IMR-90 (cell line): ENCODE data around the gene CEP126. TPM values are rescaled to one million over a fixed set of nuclear protein-coding genes. Genes with fewer than 3 reads are reported as not detected.
A peak's percentile ranks its signal among the peaks of the same experiment; 100 is the strongest.

Experiments used
- ATAC-seq: fragments of 200-7000 bp; cut with Tn5 transposase; 2 replicates; pipeline ENCODE4 v1.9.1; 2020; ENCODE audit warnings: low read depth, mild to moderate bottlenecking, moderate library complexity
- BruUV-seq: library from RNA; stranded (reverse); fragments of 400-500 nt; replicated peaks from 2 replicates; lab custom pipeline; 2021; lab: Mats Ljungman, UMichigan
- CTCF ChIA-PET: fragments of 300-600 bp; formaldehyde crosslinking; extraction: SDS; loops from one replicate; lab custom pipeline; 2021; ENCODE audit warnings: antibody characterized with exemption; lab: Yijun Ruan, JAX
- POLR2A ChIA-PET: fragments of 300-600 bp; sonication (Branson Sonifier 250); formaldehyde crosslinking; loops from one replicate; lab custom pipeline; 2022; ENCODE audit warnings: antibody characterized with exemption; ENCODE audit not compliant: unreplicated experiment; lab: Charles Lee
- DNase-seq: peaks from one replicate; pipeline ENCODE4 v3.0.0; 2013
- H2AFZ ChIP-seq: replicated peaks from 2 replicates; pipeline ENCODE3; 2013; ENCODE audit warnings: low read length, mild to moderate bottlenecking; ENCODE audit not compliant: poor library complexity
- H2AK5ac ChIP-seq: 2 replicates; pipeline ENCODE4 v1.6.1; 2013; ENCODE audit warnings: low read depth, low read length, inconsistent platforms
- H2AK9ac ChIP-seq: replicated peaks from 2 replicates; pipeline ENCODE3; 2013; ENCODE audit warnings: mild to moderate bottlenecking, low read depth, low read length, moderate library complexity; ENCODE audit not compliant: poor library complexity
- H2BK120ac ChIP-seq: 2 replicates; pipeline ENCODE4 v1.6.1; 2013; ENCODE audit warnings: low read depth, low read length, inconsistent platforms
- H2BK15ac ChIP-seq: 3 replicates; pipeline ENCODE4 v1.6.1; 2013; ENCODE audit warnings: low read depth, low read length, inconsistent platforms
- H2BK20ac ChIP-seq: 2 replicates; pipeline ENCODE4 v1.6.1; 2013; ENCODE audit warnings: low read depth, mild to moderate bottlenecking, inconsistent platforms, low read length, moderate library complexity
- H2BK5ac ChIP-seq: 2 replicates; pipeline ENCODE4 v1.6.1; 2013; ENCODE audit warnings: mild to moderate bottlenecking, low read depth, low read length, inconsistent platforms; ENCODE audit not compliant: poor library complexity, severe bottlenecking
- H3K14ac ChIP-seq: replicated peaks from 2 replicates; pipeline ENCODE4 v1.6.1; 2013; ENCODE audit warnings: low read depth, low read length, inconsistent platforms
- H3K18ac ChIP-seq: 2 replicates; pipeline ENCODE4 v1.6.1; 2013; ENCODE audit warnings: low read depth, low read length, control low read depth
- H3K23ac ChIP-seq: 2 replicates; pipeline ENCODE4 v1.6.1; 2013; ENCODE audit warnings: low read depth, low read length, inconsistent platforms
- H3K27ac ChIP-seq: 2 replicates; pipeline ENCODE4 v1.5.1; 2013; ENCODE audit warnings: mild to moderate bottlenecking, control low read depth, low read length; ENCODE audit not compliant: insufficient read depth
- H3K27me3 ChIP-seq: 2 replicates; pipeline ENCODE4 v1.6.1; 2013; ENCODE audit warnings: low read length; ENCODE audit not compliant: control insufficient read depth, insufficient read depth
- H3K36me3 ChIP-seq: 2 replicates; pipeline ENCODE4 v1.6.1; 2013; ENCODE audit warnings: low read length, mixed read lengths; ENCODE audit not compliant: control insufficient read depth, insufficient read depth
- H3K4ac ChIP-seq: 2 replicates; pipeline ENCODE4 v1.6.1; 2013; ENCODE audit warnings: low read depth, low read length, inconsistent platforms
- H3K4me1 ChIP-seq: 2 replicates; pipeline ENCODE4 v1.6.1; 2013; ENCODE audit warnings: low read length, mixed read lengths; ENCODE audit not compliant: control insufficient read depth, insufficient read depth
- H3K4me2 ChIP-seq: 2 replicates; pipeline ENCODE4 v1.6.1; 2013; ENCODE audit warnings: low read depth, mild to moderate bottlenecking, control low read depth, low read length, moderate library complexity
- H3K4me3 ChIP-seq: 2 replicates; pipeline ENCODE4 v1.5.1; 2013; ENCODE audit warnings: low read depth, mild to moderate bottlenecking, control low read depth, low read length, moderate library complexity; ENCODE audit not compliant: insufficient read depth
- H3K56ac ChIP-seq: 2 replicates; pipeline ENCODE4 v1.6.1; 2013; ENCODE audit warnings: low read length, inconsistent platforms; ENCODE audit not compliant: insufficient read depth; ENCODE audit errors: extremely low read depth
- H3K79me1 ChIP-seq, 2 experiments: 2 replicates each; pipeline ENCODE4 v1.6.1; 2013; ENCODE audit warnings: low read length in 2 of 2, inconsistent platforms in 1 of 2, low read depth in 1 of 2
- H3K9ac ChIP-seq: 2 replicates; pipeline ENCODE4 v1.6.1; 2013; ENCODE audit warnings: low read depth, low read length, control low read depth
- H3K9me1 ChIP-seq: 2 replicates; pipeline ENCODE4 v1.6.1; 2013; ENCODE audit warnings: low read length, inconsistent platforms; ENCODE audit not compliant: insufficient read depth
- H3K9me3 ChIP-seq: 2 replicates; pipeline ENCODE4 v1.6.1; 2013; ENCODE audit warnings: low read length; ENCODE audit not compliant: control insufficient read depth, insufficient read depth
- H4K20me1 ChIP-seq: 2 replicates; pipeline ENCODE4 v1.6.1; 2013; ENCODE audit warnings: low read length, inconsistent platforms; ENCODE audit not compliant: insufficient read depth
- H4K5ac ChIP-seq: 2 replicates; pipeline ENCODE4 v1.6.1; 2013; ENCODE audit warnings: mild to moderate bottlenecking, low read depth, low read length, control low read depth
- H4K8ac ChIP-seq, 2 experiments: 2 replicates each; pipeline ENCODE4 v1.6.1; 2013; ENCODE audit warnings: low read depth in 2 of 2, low read length in 2 of 2, control low read depth in 1 of 2, inconsistent platforms in 1 of 2
- H4K91ac ChIP-seq: 2 replicates; pipeline ENCODE4 v1.6.1; 2013; ENCODE audit warnings: low read depth, low read length, inconsistent platforms; ENCODE audit not compliant: insufficient read depth
- MXI1 ChIP-seq: IDR thresholded peaks from 2 replicates; pipeline ENCODE4 v1.6.1; 2012; ENCODE audit warnings: low read depth, mild to moderate bottlenecking, low read length, moderate library complexity, borderline replicate concordance
- POLR2A ChIP-seq: IDR thresholded peaks from 2 replicates; pipeline ENCODE4 v1.6.1; 2012; ENCODE audit warnings: mild to moderate bottlenecking, low read depth, low read length
- WGBS, 2 experiments: methylation state at CpG; one replicate each; pipeline versions ENCODE4 v1.1.5 to v1.1.7; 2013; ENCODE audit warnings: missing lambda C conversion rate in 2 of 2; ENCODE audit not compliant: insufficient read length in 1 of 2; ENCODE audit errors: extremely low coverage in 2 of 2; 5-methylcytosine and 5-hydroxymethylcytosine counted together
- dilution Hi-C: fragments of 300-500 bp; cut with HindIII; formaldehyde crosslinking; loops from one replicate; pipeline ENCODE4 v1.14.3; 2018; ENCODE audit warnings: low sequenced_read_pairs; ENCODE audit not compliant: unreplicated experiment
- in situ Hi-C: fragments of 300-500 bp; cut with MboI; formaldehyde crosslinking; loops from 3 replicates; pipeline ENCODE4 v1.14.3; 2019; ENCODE audit warnings: low sequenced_read_pairs, inconsistent platforms, mixed read lengths
- intact Hi-C: fragments of 100-400 bp; cut with micrococcal nuclease; formaldehyde crosslinking; loops from 2 replicates; pipeline ENCODE4 v1.10.0; 2022
- polyA plus RNA-seq, 3 experiments: library from polyadenylated mRNA; depleted of rRNA; stranded (reverse); fragments of >200 nt; gene quantifications; 2 replicates each; pipeline ENCODE4 v1.2.3, GENCODE V29; 2012; ENCODE audit warnings: low replicate concordance in 1 of 3
- total RNA-seq: library from RNA; depleted of rRNA; stranded (reverse); fragments of >200 nt; gene quantifications from 2 replicates; pipeline ENCODE4 v1.2.3, GENCODE V29; 2012; rRNA removed

CEP126 gene
- total and polyA plus RNA-seq, 2 of the 4 experiments (the other 2 are of a cell fraction): 0.72 to 1.4 TPM

DNA sequence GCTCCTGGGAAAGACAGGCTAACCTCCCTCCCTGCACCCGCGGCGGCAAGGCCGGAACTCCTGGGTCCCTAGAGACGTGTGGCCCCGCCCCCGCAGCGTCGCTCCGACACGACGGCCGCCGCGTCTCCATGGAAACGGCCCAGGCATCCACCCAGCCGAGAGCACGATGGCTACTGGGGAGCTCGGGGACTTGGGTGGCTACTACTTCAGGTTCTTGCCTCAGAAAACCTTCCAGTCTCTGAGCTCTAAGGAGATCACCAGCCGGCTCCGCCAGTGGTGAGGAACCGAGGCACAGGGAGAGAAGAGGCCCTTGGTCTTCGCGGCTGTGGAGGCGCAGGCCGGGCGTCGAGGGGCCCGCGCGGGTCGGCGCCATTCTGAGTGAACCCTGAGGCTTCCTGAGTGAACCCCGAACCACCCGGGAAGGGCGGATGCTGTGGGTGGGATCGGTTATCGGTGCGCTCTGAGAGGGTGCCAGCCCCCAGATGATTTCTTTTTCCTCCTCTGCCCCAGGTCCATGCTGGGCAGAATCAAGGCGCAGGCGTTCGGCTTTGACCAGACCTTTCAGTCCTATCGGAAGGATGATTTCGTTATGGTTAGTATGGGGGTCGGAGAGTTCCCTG lies 132.6 kb downstream of the CEP126 start, which contains the start of gene CFAP300:
Gene CFAP300, plus strand, starts transcription at position 133 of the 620 bp plus-strand sequence. Its CDS starts 34 bp downstream, at position 167.
- H2BK5ac ChIP-seq: peak within 1 kb of the TSS; percentile 15
- in situ Hi-C loops (no loop called here), intact Hi-C loops (no loop called here), dilution Hi-C loops (no loop called here)
- H4K20me1 ChIP-seq: no peaks in the 10 kb centered on the region
- H3K4me1 ChIP-seq: no peaks in the 10 kb centered on the region
- peak within 1 kb of the TSS; percentile 81 for H4K91ac ChIP-seq
- peak within 1 kb of the TSS; percentile 88 for H3K14ac ChIP-seq
- peak within 1 kb of the TSS; percentile 73; the same call in 1 of the 3 replicates for H2BK15ac ChIP-seq
- TF ChIP-seq MXI1 (no peak), POLR2A (0 out of 2 replicates have a peak, but pooled peaks have one; percentile 18)
- H3K9me3 ChIP-seq: no peaks in the 10 kb centered on the region
- H2BK20ac ChIP-seq: peak within 1 kb of the TSS; percentile 58; the same call in 1 of the 2 replicates
- H3K56ac ChIP-seq: peak within 1 kb of the TSS; percentile 60
- peak within 1 kb of the TSS; percentile 97 for H2AFZ ChIP-seq
- BruUV-seq: no TSS peak
- peak within 1 kb of the TSS; percentile 79 for H3K4ac ChIP-seq
- ATAC-seq (peak; percentile 97), DNase-seq (peak; percentile 33)
- peak within 1 kb of the TSS; percentile 94 for H3K23ac ChIP-seq
- peak within 1 kb of the TSS; percentile 42; the same call in 1 of the 2 replicates for H3K18ac ChIP-seq
- H3K27ac ChIP-seq: peak within 1 kb of the TSS; percentile 22
- H3K9ac ChIP-seq: peak within 1 kb of the TSS; percentile 59
- H2AK9ac ChIP-seq: peak within 1 kb of the TSS; percentile 56
- 1% methylated on average over 22 of the region's 45 CpGs; no CpG with 5 or more reads in 1 of the 2 experiments for WGBS, 2 experiments
- ChIA-PET POLR2A (interaction anchor here (0.6 kb wide), 1 partner anchor 146 kb away, joined by 5 read pairs; no protein-coding TSS in a partner anchor), CTCF (interaction anchor here (0.6 kb wide), 1 partner anchor 32 kb away, joined by 3 read pairs; no protein-coding TSS in a partner anchor)
- H4K5ac ChIP-seq: peak within 1 kb of the TSS; percentile 66
- H3K36me3 ChIP-seq: no peaks in the 10 kb centered on the region
- peak within 1 kb of the TSS; percentile 88 for H3K4me2 ChIP-seq
- H3K4me3 ChIP-seq: peak within 1 kb of the TSS; percentile 77
- H4K8ac ChIP-seq: peak within 1 kb of the TSS; percentile 66 to 92
- no peaks in the 10 kb centered on the region for H3K9me1 ChIP-seq
- peak within 1 kb of the TSS; percentile 81 for H2BK120ac ChIP-seq
- H3K79me1 ChIP-seq: no peaks in the 10 kb centered on the region
- H2AK5ac ChIP-seq: no peak within 1 kb of the TSS
- no peaks in the 10 kb centered on the region for H3K27me3 ChIP-seq

Other genes with a start within 250 kb of the CEP126 start
- gene ANGPTL5, start 1.5 kb downstream of the CEP126 start, total RNA-seq: not detected in 2 replicates
- not detected in 2 replicates for gene ANGPTL5, start 1.5 kb downstream of the CEP126 start, polyA plus RNA-seq (2012; rRNA removed)
- gene CFAP300, start 132.4 kb downstream of the CEP126 start, total RNA-seq: 0.90 and 1.9 TPM in 2 replicates
- 0.87 and 1.8 TPM in 2 replicates for gene CFAP300, start 132.4 kb downstream of the CEP126 start, polyA plus RNA-seq (2012; rRNA removed)
- gene YAP1, start 195.4 kb downstream of the CEP126 start, total RNA-seq: 207 and 251 TPM in 2 replicates
- 116 and 121 TPM in 2 replicates for gene YAP1, start 195.4 kb downstream of the CEP126 start, polyA plus RNA-seq (2012; rRNA removed)